HepG2 (cell line): ENCODE data around the gene CNNM3. TPM values are rescaled to one million over a fixed set of nuclear protein-coding genes. Genes with fewer than 3 reads are reported as not detected.

Source experiments
- ATAC-seq: fragments of 200-7000 bp; cut with Tn5 transposase; 3 replicates; pipeline ENCODE4 v1.9.1; 2020; ENCODE audit warnings: mild to moderate bottlenecking, moderate library complexity
- BruUV-seq: library from RNA; stranded (reverse); fragments of 400-500 nt; replicated peaks from 2 replicates; lab custom pipeline; 2021; lab: Mats Ljungman, UMichigan
- CTCF ChIA-PET: fragments of 300-600 bp; formaldehyde crosslinking; extraction: SDS; loops from one replicate; lab custom pipeline; 2021; ENCODE audit warnings: low total read pairs, inconsistent platforms, low intra/inter-chr PET ratio; lab: Yijun Ruan, JAX
- POLR2A ChIA-PET: fragments of 350-600 bp; sonication (Branson Sonifier 250); formaldehyde crosslinking; loops from one replicate; lab custom pipeline; 2020; ENCODE audit warnings: antibody characterized with exemption, inconsistent platforms; lab: Yijun Ruan, JAX
- DNase-seq: peaks from one replicate; pipeline ENCODE4 v3.0.0-alpha.2; 2015; ENCODE audit warnings: low spot score
- FAIRE-seq: peaks from 3 replicates; lab custom pipeline; 2011; peaks lifted over from hg19 to GRCh38; lab: Jason Lieb, UNC
- H2AFZ ChIP-seq: one replicate; pipeline ENCODE4 v1.6.1; 2011; ENCODE audit warnings: low read length, inconsistent platforms
- H3K27ac ChIP-seq: fragments of 300-600 bp; 3 replicates; pipeline ENCODE4 v1.8.0; 2011; ENCODE audit warnings: mixed run types, mild to moderate bottlenecking, mixed read lengths, low read length, inconsistent platforms; ENCODE audit not compliant: insufficient read depth; ENCODE audit errors: extremely low read length
- H3K27me3 ChIP-seq, 2 experiments: fragments of 200-600 bp in 1 of 2; 2 replicates in 1 of 2; 3 replicates in 1 of 2; pipeline versions ENCODE4 v1.6.0 to v1.8.0; 2011; ENCODE audit warnings: low read length in 2 of 2, mild to moderate bottlenecking in 2 of 2, moderate library complexity in 2 of 2, inconsistent platforms in 1 of 2; ENCODE audit not compliant: insufficient read depth in 2 of 2, control insufficient read depth in 1 of 2
- H3K36me3 ChIP-seq, 2 experiments: fragments of 200-600 bp in 1 of 2; replicated peaks in 1 of 2; 2 replicates in 1 of 2; 3 replicates in 1 of 2; pipeline versions ENCODE4 v1.5.1 to v1.8.0; 2011; ENCODE audit warnings: low read length in 2 of 2, inconsistent platforms in 1 of 2; ENCODE audit not compliant: insufficient read depth in 2 of 2, control insufficient read depth in 1 of 2
- H3K4me1 ChIP-seq: 2 replicates; pipeline ENCODE4 v1.5.1; 2012; ENCODE audit warnings: low read length, inconsistent platforms; ENCODE audit not compliant: insufficient read depth
- H3K4me2 ChIP-seq: 2 replicates; pipeline ENCODE4 v1.6.0; 2011; ENCODE audit warnings: low read depth, low read length, inconsistent platforms
- H3K4me3 ChIP-seq, 3 experiments: fragments of 200-600 bp in 1 of 3; sonication (generic), shearing (Covaris generic) in 1 of 3; replicated peaks in 1 of 3; 2 replicates each; pipeline ENCODE4 v1.5.1; 2011 to 2016; ENCODE audit warnings: low read length in 3 of 3, inconsistent platforms in 2 of 3, low read depth in 2 of 3, mild to moderate bottlenecking in 2 of 3, control low read depth in 1 of 3, mixed read lengths in 1 of 3; ENCODE audit not compliant: insufficient read depth in 1 of 3
- H3K79me2 ChIP-seq: one replicate; pipeline ENCODE4 v1.6.1; 2011; ENCODE audit warnings: low read length, inconsistent platforms; ENCODE audit not compliant: insufficient read depth
- H3K9ac ChIP-seq: 2 replicates; pipeline ENCODE4 v1.6.0; 2011; ENCODE audit warnings: mild to moderate bottlenecking, low read depth, low read length, inconsistent platforms; ENCODE audit not compliant: insufficient read depth
- H3K9me3 ChIP-seq: 2 replicates; pipeline ENCODE4 v1.5.1; 2012; ENCODE audit warnings: mild to moderate bottlenecking, low read length
- H4K20me1 ChIP-seq: 2 replicates; pipeline ENCODE4 v1.6.0; 2011; ENCODE audit warnings: inconsistent platforms, mild to moderate bottlenecking, low read length, moderate library complexity; ENCODE audit not compliant: insufficient read depth
- GRHL1 ChIP-seq: sonication (generic); formaldehyde crosslinking; conservative IDR thresholded peaks from 2 replicates; pipeline ENCODE4 v1.8.0; 2022; ENCODE audit warnings: missing genetic modification reagents
- ZNF687 ChIP-seq: sonication (generic); formaldehyde crosslinking; IDR thresholded peaks from 2 replicates; pipeline ENCODE4 v1.5.1; 2020; ENCODE audit warnings: mild to moderate bottlenecking, missing genetic modification reagents, moderate library complexity
- WGBS: methylation state at CpG from one replicate; pipeline ENCODE4 v1.1.6; 2017; ENCODE audit warnings: low lambda C conversion rate; 5-methylcytosine and 5-hydroxymethylcytosine counted together
- in situ Hi-C: cut with HindIII; loops from 2 replicates; pipeline ENCODE4 v1.10.0; 2017; ENCODE audit warnings: low pct_unique_long_range_greater_than_20kb; ENCODE audit not compliant: extremely low pct_ligation_motif_present
- intact Hi-C: fragments of 100-400 bp; cut with micrococcal nuclease; formaldehyde crosslinking; loops from one replicate; pipeline ENCODE4 v1.10.0; 2022; ENCODE audit not compliant: unreplicated experiment
- polyA plus RNA-seq, 8 experiments: library from polyadenylated mRNA; depleted of rRNA in 3 of 8; stranded (reverse) in 7 of 8; unstranded in 1 of 8; fragments of >200 nt; fragmentation: Illumina TruSeq in 4 of 8; extraction: Trizol in 4 of 8; gene quantifications; 2 replicates each; pipeline versions ENCODE4 v1.2.1 to v1.2.3, GENCODE V29; 2011 to 2016; ENCODE audit warnings: low read depth in 4 of 8, missing spikeins in 1 of 8, mixed read lengths in 1 of 8; ENCODE audit not compliant: insufficient read depth in 1 of 8
- total RNA-seq, 5 experiments: library from RNA; depleted of rRNA; stranded (reverse); fragments of >200 nt; fragmentation: Illumina TruSeq; extraction: Trizol; gene quantifications; 2 replicates each; pipeline ENCODE4 v1.2.3, GENCODE V29; 2016; ENCODE audit warnings: low read depth in 1 of 5

The CNNM3 gene
- total and polyA plus RNA-seq, 2 of the 13 experiments (the other 11 are each of a cell fraction or from before 2014, with no cell fraction given) = 21.2 to 27.9 TPM

- no TSS peak for BruUV-seq
- TF ChIP-seq ZNF687 (CRISPR knock-in tag) (peak; percentile 24; the same call in 1 of the 2 replicates), GRHL1 (CRISPR knock-in tag) (no peak)
- ATAC-seq (no peak), FAIRE-seq (no peak), DNase-seq (no peak)
- H3K27ac ChIP-seq = no peak overlapping the region
- H4K20me1 ChIP-seq = no peaks in the 10 kb centered on the region; the same call in 1 of the 2 replicates
- H3K27me3 ChIP-seq = peaks cover 40 to 93% of the 10 kb centered on the region in 2 experiments
- H3K36me3 ChIP-seq = no peaks in the 10 kb centered on the region
- 0% methylated on average over 5 of the region's 12 CpGs for WGBS
- H3K9ac ChIP-seq = no peak overlapping the region
- no peak overlapping the region for H3K4me2 ChIP-seq
- H3K9me3 ChIP-seq = no peaks in the 10 kb centered on the region
- no peak overlapping the region for H2AFZ ChIP-seq
- intact Hi-C loops = no loop called here
- no peaks in the 10 kb centered on the region for H3K4me1 ChIP-seq
- no peak overlapping the region for H3K4me3 ChIP-seq
- POLR2A ChIA-PET = interaction anchor here (1.5 kb wide), 1 partner anchor 20 kb away, joined by 4 read pairs; no protein-coding TSS in a partner anchor
- CTCF ChIA-PET = no interaction called here
- no peaks in the 10 kb centered on the region for H3K79me2 ChIP-seq
- in situ Hi-C loops = no loop called here
Observed at GRCh38 chr2:96882230-96882629, 66.2 kb downstream of the CNNM3 start.
